Effector memory CD4-positive, alpha-beta T cell (primary cell): ENCODE measurements around the gene PSMD3.
A peak's percentile ranks its signal among the peaks of the same experiment; 100 is the strongest.

ENCODE experiments used
- DNase-seq, 3 donors: peaks; one replicate each; pipeline ENCODE4 v3.0.0-alpha.2; 2020
- H3K27ac ChIP-seq: 2 replicates; pipeline ENCODE4 v1.7.0; 2013; ENCODE audit warnings: mild to moderate bottlenecking, low read length, moderate library complexity; ENCODE audit not compliant: insufficient read depth, poor library complexity, severe bottlenecking
- H3K27me3 ChIP-seq: replicated peaks from 2 replicates; pipeline ENCODE4 v1.7.0; 2013; ENCODE audit warnings: mild to moderate bottlenecking, low read length; ENCODE audit not compliant: insufficient read depth, control insufficient read depth, poor library complexity, severe bottlenecking
- H3K36me3 ChIP-seq: 2 replicates; pipeline ENCODE4 v1.7.0; 2013; ENCODE audit warnings: mild to moderate bottlenecking, low read length, moderate library complexity; ENCODE audit not compliant: control insufficient read depth, insufficient read depth
- H3K4me1 ChIP-seq: 2 replicates; pipeline ENCODE4 v1.7.0; 2013; ENCODE audit warnings: low read length, mild to moderate bottlenecking; ENCODE audit not compliant: control insufficient read depth, insufficient read depth, poor library complexity, severe bottlenecking
- H3K4me3 ChIP-seq: 2 replicates; pipeline ENCODE4 v1.7.0; 2013; ENCODE audit warnings: low read length, low read depth, mild to moderate bottlenecking; ENCODE audit not compliant: insufficient read depth, poor library complexity, severe bottlenecking
- H3K9me3 ChIP-seq: 2 replicates; pipeline ENCODE4 v1.7.0; 2013; ENCODE audit warnings: mild to moderate bottlenecking, low read length, moderate library complexity; ENCODE audit not compliant: control insufficient read depth

PSMD3 gene

DNA sequence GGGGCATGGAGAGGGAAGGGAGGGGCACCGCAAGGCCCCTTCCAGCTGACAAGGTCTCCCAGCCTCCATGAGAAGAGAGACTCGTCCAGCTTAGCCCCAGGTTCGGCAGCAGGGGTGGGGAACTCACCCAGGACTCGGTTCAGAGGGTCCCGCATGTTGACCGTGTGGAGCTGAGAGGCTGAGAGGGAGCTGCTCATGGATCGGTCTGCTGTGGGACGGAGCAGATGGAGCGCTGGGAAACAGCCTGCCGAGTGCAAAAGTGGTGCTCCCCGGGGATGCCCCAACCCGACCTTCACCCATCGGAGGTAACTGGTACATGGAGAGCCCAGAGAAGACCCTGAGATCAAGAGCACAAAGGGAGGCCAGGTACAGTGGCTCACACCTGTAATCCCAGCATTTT, 39.5 kb downstream of the PSMD3 start:
- no peak overlapping the region for H3K4me3 ChIP-seq
- H3K9me3 ChIP-seq: no peaks in the 10 kb centered on the region
- H3K36me3 ChIP-seq: peaks cover 36% of the 10 kb centered on the region
- DNase-seq: no peak
- H3K4me1 ChIP-seq: no peaks in the 10 kb centered on the region
- no peak overlapping the region for H3K27ac ChIP-seq
- no peaks in the 10 kb centered on the region for H3K27me3 ChIP-seq

- Histone ChIP-seq H3K27ac (no peak overlapping the region), H3K4me3 (no peak overlapping the region), H3K36me3 (peaks cover 40% of the 10 kb centered on the region), H3K27me3 (no peaks in the 10 kb centered on the region), H3K4me1 (peaks cover 4% of the 10 kb centered on the region), H3K9me3 (no peaks in the 10 kb centered on the region)
- no peak for DNase-seq
Measured at GRCh38 chr17:40021451-40021971, 40.9 kb downstream of the PSMD3 start.

DNA sequence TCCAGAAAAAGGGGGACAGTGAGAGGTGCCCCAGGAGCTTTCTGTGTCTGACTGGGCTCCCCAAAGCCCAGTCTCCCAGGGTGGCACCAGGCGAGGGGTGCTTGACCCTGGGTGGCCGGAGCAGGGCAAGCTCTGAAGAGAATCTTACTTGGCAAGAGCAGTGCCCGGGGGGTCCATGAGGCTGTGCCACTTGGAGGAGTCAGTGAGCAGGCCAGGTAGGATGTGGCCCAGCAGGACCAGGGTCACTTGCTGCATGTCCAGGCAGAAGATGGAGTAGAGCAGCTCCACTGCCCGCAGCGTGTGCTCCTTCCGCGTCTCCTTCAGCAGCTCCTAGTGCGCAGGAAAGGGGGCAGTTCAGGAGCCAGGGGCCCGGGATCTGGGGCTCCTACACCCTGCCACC, 41.9 kb downstream of the PSMD3 start:
- Histone ChIP-seq H3K9me3 (no peaks in the 10 kb centered on the region), H3K27ac (no peak overlapping the region), H3K27me3 (no peaks in the 10 kb centered on the region), H3K4me3 (no peak overlapping the region), H3K4me1 (peaks cover 10% of the 10 kb centered on the region), H3K36me3 (peaks cover 47% of the 10 kb centered on the region)
- DNase-seq: no peak

DNA sequence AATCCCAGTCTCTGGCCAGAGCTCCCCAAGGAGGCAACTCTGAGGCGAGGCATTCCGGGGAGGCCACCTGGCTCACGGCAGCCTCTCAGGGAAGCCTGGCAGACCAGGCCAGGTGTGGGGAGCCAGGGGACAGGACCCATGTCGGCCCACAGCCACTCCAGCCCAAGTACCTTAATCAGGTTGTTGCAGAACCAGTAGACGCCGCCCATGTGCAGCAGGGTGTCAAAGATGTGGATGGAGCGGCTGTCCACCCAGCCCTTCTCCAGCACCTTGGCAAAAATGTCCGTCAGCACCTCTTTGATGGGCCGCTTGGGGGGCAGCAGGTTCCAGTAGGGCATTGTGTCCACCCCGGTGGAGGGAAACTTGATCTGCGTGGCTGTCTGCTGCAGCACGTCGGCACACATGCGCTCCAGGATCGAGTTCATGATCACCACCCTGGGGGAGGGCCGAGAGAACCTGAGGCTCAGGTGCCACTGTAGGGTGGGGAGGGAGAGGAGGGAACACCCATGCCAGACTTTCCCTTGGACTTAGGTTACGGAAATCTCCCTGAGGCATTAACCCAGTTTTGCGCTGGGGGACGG, 42.4 kb downstream of the PSMD3 start:
- H3K27me3 ChIP-seq: no peaks in the 10 kb centered on the region
- H3K4me3 ChIP-seq: no peak overlapping the region
- no peak overlapping the region for H3K27ac ChIP-seq
- H3K9me3 ChIP-seq: no peaks in the 10 kb centered on the region
- peaks cover 10% of the 10 kb centered on the region for H3K4me1 ChIP-seq
- H3K36me3 ChIP-seq: peaks cover 50% of the 10 kb centered on the region
- DNase-seq: no peak

GRCh38 chr17:40023590-40024292, 43.1 kb downstream of the PSMD3 start:
- Histone ChIP-seq H3K4me3 (no peak overlapping the region), H3K9me3 (no peaks in the 10 kb centered on the region), H3K27me3 (no peaks in the 10 kb centered on the region), H3K36me3 (peaks cover 53% of the 10 kb centered on the region), H3K4me1 (peaks cover 10% of the 10 kb centered on the region), H3K27ac (no peak overlapping the region)
- DNase-seq: no peak

GRCh38 chr17:40024901-40025300, 44.3 kb downstream of the PSMD3 start:
- DNase-seq: no peak
- Histone ChIP-seq H3K36me3 (peaks cover 56% of the 10 kb centered on the region), H3K27ac (no peak overlapping the region), H3K9me3 (no peaks in the 10 kb centered on the region), H3K4me1 (peaks cover 10% of the 10 kb centered on the region), H3K27me3 (no peaks in the 10 kb centered on the region), H3K4me3 (no peak overlapping the region)

- no peaks in the 10 kb centered on the region for H3K9me3 ChIP-seq
- peaks cover 52% of the 10 kb centered on the region for H3K36me3 ChIP-seq
- H3K4me1 ChIP-seq: peaks cover 10% of the 10 kb centered on the region
Measured at GRCh38 chr17:40025559-40025958, 45.0 kb downstream of the PSMD3 start.

DNA sequence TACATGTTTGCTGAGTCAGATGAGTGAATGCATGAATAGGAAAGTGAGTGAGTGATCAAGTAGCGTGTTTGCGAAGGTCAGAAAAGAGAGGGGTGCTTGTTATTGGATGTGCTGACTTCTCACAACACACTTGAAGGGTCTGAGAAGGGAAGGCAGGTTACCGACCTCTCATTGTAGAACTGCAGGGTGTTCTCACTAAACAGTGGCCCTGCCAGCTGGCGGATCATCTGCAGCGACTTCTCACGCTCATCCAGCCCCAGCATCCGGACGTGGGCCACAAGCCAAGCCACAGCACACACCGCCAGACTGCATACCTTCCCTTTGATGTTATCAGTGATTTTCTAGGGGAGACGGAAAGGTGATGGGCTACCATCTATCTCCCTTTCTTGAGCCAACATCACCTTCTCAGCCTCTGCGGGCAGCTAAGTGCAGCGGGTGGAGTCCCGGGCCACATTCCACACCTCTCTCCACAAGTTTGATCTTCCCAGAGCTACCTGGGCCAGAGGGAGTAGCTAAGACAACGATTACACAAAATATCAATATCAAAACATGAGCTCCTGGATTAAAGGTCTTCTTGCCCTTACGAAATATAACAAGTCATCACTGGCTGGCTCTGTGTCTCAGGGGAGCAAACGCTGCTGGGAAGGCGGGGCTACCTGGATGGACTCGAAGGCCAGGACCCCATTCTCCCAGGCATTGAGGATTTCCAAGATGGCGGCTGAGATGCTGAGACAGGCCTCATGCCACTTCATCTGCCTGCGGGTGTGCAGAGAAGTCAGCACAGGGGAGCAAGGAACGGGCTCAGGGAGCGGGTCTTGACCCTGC, 45.6 kb downstream of the PSMD3 start:
- no peak overlapping the region for H3K27ac ChIP-seq
- peaks cover 10% of the 10 kb centered on the region for H3K4me1 ChIP-seq
- H3K36me3 ChIP-seq: peaks cover 56% of the 10 kb centered on the region

More at GRCh38 chr17:40025559-40025958, 45.0 kb downstream of the PSMD3 start:
- no peak overlapping the region for H3K27ac ChIP-seq
- no peaks in the 10 kb centered on the region for H3K27me3 ChIP-seq
- no peak overlapping the region for H3K4me3 ChIP-seq
- DNase-seq: no peak

GRCh38 chr17:40026816-40027613, 46.4 kb downstream of the PSMD3 start:
- H3K27me3 ChIP-seq: no peaks in the 10 kb centered on the region
- peak; percentile 50 to 70 (median 55) for DNase-seq
- no peaks in the 10 kb centered on the region for H3K9me3 ChIP-seq
- peaks cover 10% of the 10 kb centered on the region for H3K4me1 ChIP-seq
- peaks cover 56% of the 10 kb centered on the region for H3K36me3 ChIP-seq
- H3K4me3 ChIP-seq: no peak overlapping the region
- H3K27ac ChIP-seq: no peak overlapping the region

More for the DNA sequence above, 45.6 kb downstream of the PSMD3 start:
- peak in 2 of 3 donors; percentile 14 to 21 for DNase-seq
- H3K4me3 ChIP-seq: no peak overlapping the region
- no peaks in the 10 kb centered on the region for H3K27me3 ChIP-seq
- H3K9me3 ChIP-seq: no peaks in the 10 kb centered on the region
